Right atrium auricular region (tissue), 2 donors: ENCODE data around the gene LTK. TPM values are rescaled to one million over a fixed set of nuclear protein-coding genes. Genes with fewer than 3 reads are reported as not detected.

Experiments used
- DNase-seq: peaks from one replicate; pipeline ENCODE4 v3.0.0-alpha.2; 2019; ENCODE audit warnings: low spot score
- H3K27ac ChIP-seq, 2 donors: fragments of 200-600 bp; sonication (generic); 1 replicate in 1 of 2; 2 replicates in 1 of 2; pipeline ENCODE4 v1.5.1; 2016 to 2019
- H3K27me3 ChIP-seq, 2 donors: fragments of 200-600 bp; sonication (generic); one replicate each; pipeline versions ENCODE4 v1.5.1 to v1.6.0; 2017 to 2019
- H3K36me3 ChIP-seq: fragments of 200-600 bp; sonication (generic); one replicate; pipeline ENCODE4 v1.5.1; 2016
- H3K4me1 ChIP-seq, 2 donors: fragments of 200-600 bp; sonication (generic); one replicate each; pipeline versions ENCODE4 v1.5.1 to v1.6.0; 2017 to 2019
- H3K4me3 ChIP-seq, 2 donors: fragments of 200-600 bp; sonication (generic); 1 replicate in 1 of 2; 2 replicates in 1 of 2; pipeline ENCODE4 v1.5.1; 2017 to 2019; ENCODE audit warnings: mild to moderate bottlenecking in 1 of 2, moderate library complexity in 1 of 2
- H3K9me3 ChIP-seq, 2 donors: fragments of 200-600 bp; sonication (generic); one replicate each; pipeline ENCODE4 v1.5.1; 2019
- total RNA-seq, 2 donors: library from RNA; depleted of rRNA; stranded (reverse); fragments of >200 nt; gene quantifications; one replicate each; pipeline ENCODE4 v1.1.0, GENCODE V29; 2016
- TF ChIP-seq, protein P1 (sequence below), 2 donors: fragments of 200-600 bp; sonication (generic); IDR thresholded peaks; one replicate each; pipeline ENCODE4 v1.5.1; 2019; ENCODE audit warnings: antibody characterized with exemption in 2 of 2

Gene LTK
- total RNA-seq, 2 donors from 2014 or later = 0.98 TPM; not detected in 1

DNA sequence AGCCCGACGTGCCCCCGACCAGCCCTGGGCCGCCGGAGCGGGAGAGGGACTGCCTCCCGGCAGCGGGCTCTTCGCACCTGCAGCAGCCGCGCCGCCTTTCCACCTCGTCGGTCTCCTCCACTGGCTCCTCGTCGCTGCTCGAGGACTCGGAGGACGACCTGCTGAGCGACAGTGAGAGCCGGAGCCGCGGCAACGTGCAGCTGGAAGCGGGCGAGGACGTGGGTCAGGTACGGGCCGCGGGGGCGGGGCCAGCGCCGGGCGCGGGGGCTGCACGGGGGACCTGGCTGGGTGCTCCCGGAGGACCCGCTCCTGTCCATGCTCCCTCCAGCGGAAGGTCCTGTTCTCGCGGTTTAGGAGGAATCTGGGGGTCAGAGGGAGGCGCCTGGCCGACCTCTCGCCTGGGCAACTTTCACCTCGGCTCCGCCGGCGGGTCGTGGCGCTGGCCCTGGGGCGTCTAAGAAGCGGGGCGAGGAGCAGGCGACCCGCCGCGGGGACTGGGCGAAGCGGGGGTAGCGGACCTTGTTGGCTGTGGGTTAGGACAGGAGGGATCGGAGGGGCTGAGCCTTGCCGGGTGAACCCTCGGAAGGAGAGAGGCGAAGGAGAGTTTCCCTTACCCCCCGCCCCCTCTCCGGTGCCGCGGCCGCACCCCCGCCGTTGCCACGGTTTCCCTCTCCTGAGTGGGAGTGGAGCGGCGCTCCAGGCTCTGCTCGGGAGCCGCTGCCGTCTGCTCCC lies 19.3 kb downstream of the LTK start:
- H3K4me1 ChIP-seq = peaks cover 0 to 34% of the 10 kb centered on the region in 2 donors
- TF ChIP-seq, protein P1, sequence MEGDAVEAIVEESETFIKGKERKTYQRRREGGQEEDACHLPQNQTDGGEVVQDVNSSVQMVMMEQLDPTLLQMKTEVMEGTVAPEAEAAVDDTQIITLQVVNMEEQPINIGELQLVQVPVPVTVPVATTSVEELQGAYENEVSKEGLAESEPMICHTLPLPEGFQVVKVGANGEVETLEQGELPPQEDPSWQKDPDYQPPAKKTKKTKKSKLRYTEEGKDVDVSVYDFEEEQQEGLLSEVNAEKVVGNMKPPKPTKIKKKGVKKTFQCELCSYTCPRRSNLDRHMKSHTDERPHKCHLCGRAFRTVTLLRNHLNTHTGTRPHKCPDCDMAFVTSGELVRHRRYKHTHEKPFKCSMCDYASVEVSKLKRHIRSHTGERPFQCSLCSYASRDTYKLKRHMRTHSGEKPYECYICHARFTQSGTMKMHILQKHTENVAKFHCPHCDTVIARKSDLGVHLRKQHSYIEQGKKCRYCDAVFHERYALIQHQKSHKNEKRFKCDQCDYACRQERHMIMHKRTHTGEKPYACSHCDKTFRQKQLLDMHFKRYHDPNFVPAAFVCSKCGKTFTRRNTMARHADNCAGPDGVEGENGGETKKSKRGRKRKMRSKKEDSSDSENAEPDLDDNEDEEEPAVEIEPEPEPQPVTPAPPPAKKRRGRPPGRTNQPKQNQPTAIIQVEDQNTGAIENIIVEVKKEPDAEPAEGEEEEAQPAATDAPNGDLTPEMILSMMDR (IDR thresholded peaks at IDR 0.05) = no peak
- no peaks in the 10 kb centered on the region for H3K36me3 ChIP-seq
- H3K27me3 ChIP-seq = no peaks in the 10 kb centered on the region
- DNase-seq = no peak
- H3K27ac ChIP-seq = no peak overlapping the region
- H3K9me3 ChIP-seq = no peaks in the 10 kb centered on the region
- H3K4me3 ChIP-seq = peak overlapping the region; percentile 57 to 62

DNA sequence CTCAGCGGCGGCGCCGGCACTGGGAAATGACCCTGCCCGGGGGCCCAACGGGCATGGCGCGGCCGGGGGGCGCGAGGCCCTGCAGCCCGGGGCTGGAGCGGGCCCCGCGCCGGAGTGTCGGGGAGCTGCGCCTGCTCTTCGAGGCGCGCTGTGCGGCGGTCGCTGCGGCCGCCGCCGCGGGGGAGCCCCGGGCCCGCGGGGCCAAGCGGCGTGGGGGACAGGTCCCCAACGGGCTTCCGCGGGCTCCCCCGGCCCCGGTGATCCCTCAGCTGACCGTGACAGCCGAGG lies 19.8 kb downstream of the LTK start:
- TF ChIP-seq, protein P1 (IDR thresholded peaks at IDR 0.05) = no peak
- Histone ChIP-seq H3K27ac (no peak overlapping the region), H3K27me3 (no peaks in the 10 kb centered on the region), H3K4me3 (peak overlapping the region; percentile 57 to 62), H3K9me3 (no peaks in the 10 kb centered on the region), H3K36me3 (no peaks in the 10 kb centered on the region), H3K4me1 (peaks cover 0 to 34% of the 10 kb centered on the region in 2 donors)
- DNase-seq = no peak

DNA sequence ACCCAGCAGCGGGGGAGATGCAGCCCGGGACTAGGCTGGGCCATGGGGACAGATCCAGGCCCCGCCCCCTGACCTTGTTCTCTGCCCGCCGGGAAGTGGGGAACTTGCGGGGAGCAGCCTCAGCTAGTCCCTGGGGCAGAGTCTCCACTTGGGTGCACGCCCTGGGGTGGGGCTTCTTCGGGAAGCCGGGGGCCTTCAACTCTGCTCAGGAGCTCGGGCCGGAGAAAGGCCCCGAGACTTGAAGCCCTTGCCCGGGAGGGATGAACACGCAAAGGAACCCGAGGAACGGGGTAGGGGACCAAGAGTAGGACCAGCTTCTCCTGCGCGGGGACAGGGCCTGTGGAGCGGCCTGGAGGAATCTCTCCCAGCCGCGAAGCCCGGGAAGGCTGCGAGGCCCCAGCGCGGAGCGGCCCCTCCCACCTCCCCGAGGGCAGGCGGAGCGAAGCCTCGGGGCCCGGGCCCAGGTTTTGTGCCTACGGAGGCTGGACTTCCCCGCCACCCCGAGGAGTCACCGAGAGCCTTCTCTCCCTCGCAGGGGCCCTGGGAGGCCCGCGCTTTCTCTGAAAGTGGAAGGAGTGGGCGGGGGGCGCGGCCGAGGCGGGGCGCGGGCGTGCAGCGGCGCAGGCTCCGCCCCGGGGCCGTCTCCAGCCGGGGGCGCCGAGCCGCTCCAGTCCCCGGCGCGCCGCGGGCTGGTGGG lies 20.3 kb downstream of the LTK start, which contains the start of gene ITPKA:
TSS of gene ITPKA (plus strand) at position 670 of the 697 bp plus-strand sequence. CDS start 54 bp downstream, outside the sequence.
- no peaks in the 10 kb centered on the region for H3K9me3 ChIP-seq
- TF ChIP-seq, protein P1 (IDR thresholded peaks at IDR 0.05) = no peak
- no peaks in the 10 kb centered on the region for H3K36me3 ChIP-seq
- H3K4me3 ChIP-seq = peak within 1 kb of the TSS; percentile 57 to 62
- DNase-seq = peak; percentile 71
- peaks cover 0 to 34% of the 10 kb centered on the region in 2 donors for H3K4me1 ChIP-seq
- no peaks in the 10 kb centered on the region for H3K27me3 ChIP-seq
- peak within 1 kb of the TSS; percentile 39 to 57 for H3K27ac ChIP-seq

DNA sequence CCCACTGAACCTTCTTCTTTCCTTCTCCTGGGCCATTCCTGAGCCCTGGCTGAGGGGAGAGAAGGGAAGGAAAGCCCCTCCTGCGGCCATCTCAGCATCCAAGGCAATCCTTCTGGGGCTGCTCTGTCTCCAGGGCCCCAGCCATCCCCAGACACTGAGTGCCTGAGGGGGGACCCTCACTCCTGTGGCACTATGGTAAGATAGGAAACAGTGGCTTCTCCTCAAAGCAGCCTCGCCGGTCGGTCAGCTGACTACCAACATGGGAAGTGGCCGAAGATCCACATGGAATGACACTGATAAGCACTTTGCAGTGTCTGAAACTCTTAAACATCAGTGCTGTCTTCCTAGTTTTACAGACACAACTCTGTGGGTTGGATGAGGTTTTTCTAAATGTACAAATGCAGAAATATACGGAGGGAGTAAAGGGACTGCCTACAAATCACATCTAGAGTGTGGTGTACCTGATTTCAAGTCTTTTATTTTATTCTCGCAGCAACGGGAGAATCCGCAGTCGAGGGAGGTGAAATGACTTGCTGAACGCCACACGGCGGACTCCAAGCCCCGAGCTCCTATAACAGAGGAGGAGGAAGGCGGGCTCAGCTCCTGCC lies 20.9 kb downstream of the LTK start:
- DNase-seq = no peak
- Histone ChIP-seq H3K27me3 (no peaks in the 10 kb centered on the region), H3K4me1 (peaks cover 0 to 34% of the 10 kb centered on the region in 2 donors), H3K4me3 (peak overlapping the region; percentile 57 to 62), H3K9me3 (no peaks in the 10 kb centered on the region), H3K27ac (peak overlapping the region; percentile 39 to 57), H3K36me3 (no peaks in the 10 kb centered on the region)
- TF ChIP-seq, protein P1 (IDR thresholded peaks at IDR 0.05) = no peak

DNA sequence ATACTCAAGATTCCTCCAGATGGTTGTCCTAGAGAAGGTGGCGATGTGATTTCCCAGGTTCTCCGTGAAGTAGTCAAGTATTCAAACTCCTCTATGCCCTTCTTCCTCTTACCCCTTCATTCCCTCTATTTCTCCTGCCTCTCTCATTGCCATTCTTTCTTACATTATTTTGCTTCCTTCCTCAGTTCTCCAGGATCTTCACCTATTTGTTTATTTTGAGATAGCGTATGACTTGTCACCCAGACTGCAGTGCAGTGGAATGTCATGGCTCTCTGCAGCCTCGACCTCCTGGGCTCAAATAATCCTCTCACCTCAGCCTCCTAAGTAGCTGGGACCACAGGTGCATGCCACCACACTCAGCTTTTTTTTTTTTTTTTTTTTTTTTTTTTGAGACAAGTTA lies 21.7 kb downstream of the LTK start:
- peaks cover 0 to 34% of the 10 kb centered on the region in 2 donors for H3K4me1 ChIP-seq
- H3K4me3 ChIP-seq = no peak overlapping the region
- TF ChIP-seq, protein P1 (IDR thresholded peaks at IDR 0.05) = no peak
- H3K27ac ChIP-seq = no peak overlapping the region
- no peak for DNase-seq
- H3K27me3 ChIP-seq = no peaks in the 10 kb centered on the region
- H3K9me3 ChIP-seq = no peaks in the 10 kb centered on the region
- H3K36me3 ChIP-seq = no peaks in the 10 kb centered on the region
